HepG2 (cell line): ENCODE results near the gene ORC2. TPM values are rescaled to one million over a fixed set of nuclear protein-coding genes. Genes with fewer than 3 reads are reported as not detected.
A peak's percentile ranks its signal among the peaks of the same experiment; 100 is the strongest.

Source experiments
- ATF7 ChIP-seq, 2 experiments: fragments of 450-650 bp in 1 of 2; sonication (generic) in 1 of 2; formaldehyde crosslinking in 1 of 2; IDR thresholded peaks; 2 replicates each; pipeline versions ENCODE4 v1.4.0 to v1.6.1; 2016 to 2020; ENCODE audit warnings: antibody characterized with exemption in 1 of 2, mild to moderate bottlenecking in 1 of 2, missing genetic modification reagents in 1 of 2
- CBX1 ChIP-seq: IDR thresholded peaks from one replicate; pipeline ENCODE4 v1.6.1; 2016; ENCODE audit warnings: antibody characterized with exemption, low read depth
- DNMT1 ChIP-seq: sonication (generic); formaldehyde crosslinking; IDR thresholded peaks from 2 replicates; pipeline ENCODE4 v1.5.1; 2020; ENCODE audit warnings: mild to moderate bottlenecking, missing genetic modification reagents
- FIP1L1 ChIP-seq: fragments of 200-400 bp; formaldehyde crosslinking; IDR thresholded peaks from 2 replicates; pipeline ENCODE4 v1.6.1; 2018; ENCODE audit warnings: low read depth, mild to moderate bottlenecking, low read length, moderate library complexity, borderline replicate concordance; ENCODE audit not compliant: insufficient read depth
- HMGA1 ChIP-seq: sonication (generic); formaldehyde crosslinking; conservative IDR thresholded peaks from 2 replicates; pipeline ENCODE4 v1.4.0; 2020; ENCODE audit warnings: missing genetic modification reagents
- MXD4 ChIP-seq: IDR thresholded peaks from 2 replicates; pipeline ENCODE4 v1.6.1; 2016; ENCODE audit warnings: mild to moderate bottlenecking, missing biosample characterization, missing genetic modification reagents
- SMAD1 ChIP-seq: sonication (generic); formaldehyde crosslinking; IDR thresholded peaks from 2 replicates; pipeline ENCODE4 v1.4.0; 2020; ENCODE audit warnings: missing genetic modification reagents, low read depth, mild to moderate bottlenecking, borderline replicate concordance
- SP4 ChIP-seq: sonication (generic); formaldehyde crosslinking; IDR thresholded peaks from 2 replicates; pipeline ENCODE4 v1.8.1; 2023; ENCODE audit warnings: mild to moderate bottlenecking, missing genetic modification reagents
- SPEN ChIP-seq: sonication (generic); formaldehyde crosslinking; IDR thresholded peaks from 2 replicates; pipeline ENCODE4 v1.5.1; 2020; ENCODE audit warnings: low read depth, mild to moderate bottlenecking, missing genetic modification reagents
- ZFAT ChIP-seq: sonication (generic); formaldehyde crosslinking; conservative IDR thresholded peaks from 2 replicates; pipeline ENCODE4 v1.8.1; 2023; ENCODE audit warnings: missing genetic modification reagents, inconsistent platforms
- ZIK1 ChIP-seq: sonication (generic); formaldehyde crosslinking; IDR thresholded peaks from 2 replicates; pipeline ENCODE4 v1.5.0; 2020; ENCODE audit warnings: mild to moderate bottlenecking, low read depth, missing genetic modification reagents, borderline replicate concordance
- ZNF318 ChIP-seq: sonication (generic); formaldehyde crosslinking; IDR thresholded peaks from 2 replicates; pipeline ENCODE4 v1.4.0; 2020; ENCODE audit warnings: mild to moderate bottlenecking, missing genetic modification reagents
- ZNF33A ChIP-seq: sonication (generic); formaldehyde crosslinking; IDR thresholded peaks from 2 replicates; pipeline ENCODE4 v1.5.1; 2020; ENCODE audit warnings: missing genetic modification reagents, mild to moderate bottlenecking, moderate library complexity, borderline replicate concordance
- ZNF34 ChIP-seq: sonication (generic); formaldehyde crosslinking; IDR thresholded peaks from 2 replicates; pipeline ENCODE4 v1.4.0; 2020; ENCODE audit warnings: mild to moderate bottlenecking, missing genetic modification reagents, borderline replicate concordance
- ZNF414 ChIP-seq: sonication (generic); formaldehyde crosslinking; IDR thresholded peaks from 2 replicates; pipeline ENCODE4 v1.5.0; 2020; ENCODE audit warnings: missing genetic modification reagents
- ZNF782 ChIP-seq: sonication (generic); formaldehyde crosslinking; IDR thresholded peaks from 2 replicates; pipeline ENCODE4 v1.4.0; 2020; ENCODE audit warnings: missing genetic modification reagents, mild to moderate bottlenecking, borderline replicate concordance
- ZUFSP ChIP-seq: sonication (generic); formaldehyde crosslinking; IDR thresholded peaks from 2 replicates; pipeline ENCODE4 v1.9.0; 2021; ENCODE audit warnings: missing genetic modification reagents, mild to moderate bottlenecking, borderline replicate concordance
- polyA plus RNA-seq, 8 experiments: library from polyadenylated mRNA; depleted of rRNA in 3 of 8; stranded (reverse) in 7 of 8; unstranded in 1 of 8; fragments of >200 nt; fragmentation: Illumina TruSeq in 4 of 8; extraction: Trizol in 4 of 8; gene quantifications; 2 replicates each; pipeline versions ENCODE4 v1.2.1 to v1.2.3, GENCODE V29; 2011 to 2016; ENCODE audit warnings: low read depth in 4 of 8, missing spikeins in 1 of 8, mixed read lengths in 1 of 8; ENCODE audit not compliant: insufficient read depth in 1 of 8
- total RNA-seq, 5 experiments: library from RNA; depleted of rRNA; stranded (reverse); fragments of >200 nt; fragmentation: Illumina TruSeq; extraction: Trizol; gene quantifications; 2 replicates each; pipeline ENCODE4 v1.2.3, GENCODE V29; 2016; ENCODE audit warnings: low read depth in 1 of 5

Gene ORC2
- total and polyA plus RNA-seq, 2 of the 13 experiments (the other 11 are each of a cell fraction or from before 2014, with no cell fraction given), result 19.3 to 73.5 TPM

- peak; percentile 91; the same call in 1 of the 2 replicates for TF ChIP-seq ZNF318 (CRISPR knock-in tag)
- TF ChIP-seq SP4, result peak; percentile 88
- TF ChIP-seq DNMT1, result no peak; the same call in 1 of the 2 replicates
- TF ChIP-seq ZNF414 (CRISPR knock-in tag), result peak; percentile 90; the same call in 1 of the 2 replicates
- no peak for TF ChIP-seq ATF7 (IDR thresholded peaks at IDR 0.05)
- peak; percentile 87 for TF ChIP-seq ATF7 (CRISPR knock-in tag; IDR thresholded peaks at IDR 0.05)
- TF ChIP-seq ZNF33A (CRISPR knock-in tag), result no peak
- TF ChIP-seq ZIK1 (CRISPR knock-in tag), result peak; percentile 95; the same call in 1 of the 2 replicates
- no peak for TF ChIP-seq HMGA1 (CRISPR knock-in tag)
- peak; percentile 84; the same call in 1 of the 2 replicates for TF ChIP-seq SMAD1
- TF ChIP-seq ZFAT, result peak; percentile 94
- peak; percentile 97 for TF ChIP-seq ZNF34 (CRISPR knock-in tag)
- TF ChIP-seq MXD4 (CRISPR knock-in tag), result peak; percentile 95
- peak; percentile 88 for TF ChIP-seq SPEN
- TF ChIP-seq CBX1, result peak; percentile 93
- peak; percentile 70; the same call in 1 of the 2 replicates for TF ChIP-seq ZUFSP (CRISPR knock-in tag)
- peak; percentile 95; the same call in 1 of the 2 replicates for TF ChIP-seq ZNF782
- TF ChIP-seq FIP1L1, result 0 out of 2 replicates have a peak, but pooled peaks have one; percentile 42
Observed at GRCh38 chr2:200864176-200865034, 99.1 kb downstream of the ORC2 start, which contains the start of gene CLK1 (continued).
